Heart left ventricle (tissue), 13 donors: ENCODE measurements around the gene GATAD2A.

Source experiments
- CTCF ChIP-seq, 12 donors: fragments of 200-600 bp; sonication (generic) in 4 of 12; IDR thresholded peaks; one replicate each; pipeline versions ENCODE4 v1.5.0 to v1.8.0; 2018 to 2022; ENCODE audit warnings: antibody characterized with exemption in 12 of 12, mild to moderate bottlenecking in 5 of 12
- POLR2A ChIP-seq, 2 donors: fragments of 450-650 bp; IDR thresholded peaks; one replicate each; pipeline ENCODE4 v1.6.1; 2017; ENCODE audit warnings: antibody characterized with exemption in 2 of 2, mild to moderate bottlenecking in 2 of 2, moderate library complexity in 2 of 2
- donor health status: ischemic (EF 13 %, LVEDD 7.1; RV severe dilation, severe dysfunction).
- donor health status: DM: no; HTN: yes; CAD: no.
- donor health status: DM: no; HTN: no; CAD: no.
- donor health status: ischemic (EF 25% LVEDD 6.9; RV normal size, moderate dysfunction).
- donor health status: ischemic (EF 25% LVEDD 5.7; RV mildly dilated, moderate dysfunction).
- donor health status: ischemic (EF 35%, LVEDD 5.7; RV mildly dilated, moderate dysfunction).
- donor health status: nonischemic (EF 11% LVEDD 7.7; RV severe dilation, severe dysfunction).
- donor health status: DM: yes; HTN: yes; CAD: no.
- donor health status: PGD.
- donor health status: ischemic (EF 29% LVEDD 5.4; RV normal size, mild dysfunction).
- donor health status: nonischemic (EF 23%, LVEDD 6.1; RV moderate dilation, normal function).

GRCh38 chr19:19487950-19488874 is 82.7 kb downstream of the GATAD2A start:
- TF ChIP-seq CTCF (IDR thresholded peaks at IDR 0.05) (no peak), POLR2A (IDR thresholded peaks at IDR 0.05) (no peak)
